Neuron (in vitro differentiated cells): Measurements from ENCODE around the gene RAD51B.

Experiments
- H2AFZ ChIP-seq: one replicate; pipeline ENCODE4 v1.6.1; 2013; ENCODE audit warnings: low read depth, mild to moderate bottlenecking, inconsistent platforms, low read length, moderate library complexity
- H3K27me3 ChIP-seq: one replicate; pipeline ENCODE4 v1.6.1; 2013; ENCODE audit warnings: low read length; ENCODE audit not compliant: insufficient read depth
- H3K36me3 ChIP-seq: one replicate; pipeline ENCODE4 v1.6.1; 2013; ENCODE audit warnings: low read length; ENCODE audit not compliant: insufficient read depth
- H3K4me1 ChIP-seq: one replicate; pipeline ENCODE4 v1.6.1; 2013; ENCODE audit warnings: low read length; ENCODE audit not compliant: insufficient read depth
- H3K4me3 ChIP-seq: 2 replicates; pipeline ENCODE4 v1.5.1; 2013; ENCODE audit warnings: mild to moderate bottlenecking, low read length, moderate library complexity
- H3K9me3 ChIP-seq: one replicate; pipeline ENCODE4 v1.6.1; 2013; ENCODE audit warnings: low read length

Gene RAD51B

GRCh38 chr14:68677901-68678300 lies 858.3 kb downstream of the RAD51B start:
- Histone ChIP-seq H3K9me3 (peaks cover 3% of the 10 kb centered on the region), H3K4me3 (no peak overlapping the region), H3K4me1 (peaks cover 7% of the 10 kb centered on the region), H2AFZ (no peak overlapping the region), H3K27me3 (no peaks in the 10 kb centered on the region), H3K36me3 (no peaks in the 10 kb centered on the region)

GRCh38 chr14:68678471-68678870 lies 858.9 kb downstream of the RAD51B start:
- Histone ChIP-seq H3K36me3 (no peaks in the 10 kb centered on the region), H3K27me3 (no peaks in the 10 kb centered on the region), H3K4me1 (peaks cover 12% of the 10 kb centered on the region), H2AFZ (no peak overlapping the region), H3K9me3 (peaks cover 3% of the 10 kb centered on the region), H3K4me3 (no peak overlapping the region)

- Histone ChIP-seq H2AFZ (no peak overlapping the region), H3K4me3 (no peak overlapping the region), H3K27me3 (no peaks in the 10 kb centered on the region), H3K9me3 (peaks cover 3% of the 10 kb centered on the region), H3K4me1 (peaks cover 14% of the 10 kb centered on the region), H3K36me3 (no peaks in the 10 kb centered on the region)
Measured at GRCh38 chr14:68679301-68679700, 859.7 kb downstream of the RAD51B start.

- H3K4me3 ChIP-seq = no peak overlapping the region
- H3K27me3 ChIP-seq = no peaks in the 10 kb centered on the region
- H3K4me1 ChIP-seq = peaks cover 20% of the 10 kb centered on the region
- H2AFZ ChIP-seq = no peak overlapping the region
- H3K9me3 ChIP-seq = peaks cover 3% of the 10 kb centered on the region
- no peaks in the 10 kb centered on the region for H3K36me3 ChIP-seq
Measured at GRCh38 chr14:68679746-68680467, 860.3 kb downstream of the RAD51B start.

GRCh38 chr14:68680541-68681051 lies 861.0 kb downstream of the RAD51B start:
- H3K4me3 ChIP-seq = no peak overlapping the region
- peaks cover 27% of the 10 kb centered on the region for H3K4me1 ChIP-seq

GRCh38 chr14:68681256-68682011 lies 861.9 kb downstream of the RAD51B start:
- H3K4me3 ChIP-seq = no peak overlapping the region
- no peak overlapping the region for H2AFZ ChIP-seq
- peaks cover 3% of the 10 kb centered on the region for H3K9me3 ChIP-seq
- peaks cover 27% of the 10 kb centered on the region for H3K4me1 ChIP-seq
- no peaks in the 10 kb centered on the region for H3K27me3 ChIP-seq
- no peaks in the 10 kb centered on the region for H3K36me3 ChIP-seq

More at GRCh38 chr14:68680541-68681051, 861.0 kb downstream of the RAD51B start:
- Histone ChIP-seq H3K9me3 (peaks cover 3% of the 10 kb centered on the region), H2AFZ (no peak overlapping the region), H3K27me3 (no peaks in the 10 kb centered on the region), H3K36me3 (no peaks in the 10 kb centered on the region)

- H2AFZ ChIP-seq = no peak overlapping the region
- no peaks in the 10 kb centered on the region for H3K27me3 ChIP-seq
- no peak overlapping the region for H3K4me3 ChIP-seq
- H3K36me3 ChIP-seq = no peaks in the 10 kb centered on the region
- H3K9me3 ChIP-seq = peaks cover 5% of the 10 kb centered on the region
- peaks cover 27% of the 10 kb centered on the region for H3K4me1 ChIP-seq
Measured at GRCh38 chr14:68682166-68683103, 862.9 kb downstream of the RAD51B start.

GRCh38 chr14:68683326-68683725 lies 863.7 kb downstream of the RAD51B start:
- H3K4me3 ChIP-seq = no peak overlapping the region
- no peaks in the 10 kb centered on the region for H3K27me3 ChIP-seq
- H3K9me3 ChIP-seq = peaks cover 5% of the 10 kb centered on the region
- H3K4me1 ChIP-seq = peaks cover 29% of the 10 kb centered on the region
- no peaks in the 10 kb centered on the region for H3K36me3 ChIP-seq
- no peak overlapping the region for H2AFZ ChIP-seq

GRCh38 chr14:68684466-68685418 lies 865.2 kb downstream of the RAD51B start:
- Histone ChIP-seq H3K4me3 (no peak overlapping the region), H3K4me1 (peaks cover 44% of the 10 kb centered on the region), H3K9me3 (peaks cover 2% of the 10 kb centered on the region), H3K36me3 (no peaks in the 10 kb centered on the region), H2AFZ (no peak overlapping the region), H3K27me3 (no peaks in the 10 kb centered on the region)

GRCh38 chr14:68685419-68686204 lies 866.0 kb downstream of the RAD51B start:
- peaks cover 52% of the 10 kb centered on the region for H3K4me1 ChIP-seq

GRCh38 chr14:68686205-68686465 lies 866.6 kb downstream of the RAD51B start:
- Histone ChIP-seq H3K4me1 (peaks cover 56% of the 10 kb centered on the region), H3K4me3 (no peak overlapping the region)

More at GRCh38 chr14:68685419-68686204, 866.0 kb downstream of the RAD51B start:
- no peak overlapping the region for H3K4me3 ChIP-seq
- peaks cover 2% of the 10 kb centered on the region for H3K9me3 ChIP-seq
- no peaks in the 10 kb centered on the region for H3K27me3 ChIP-seq
- no peaks in the 10 kb centered on the region for H3K36me3 ChIP-seq
- H2AFZ ChIP-seq = no peak overlapping the region

More at GRCh38 chr14:68686205-68686465, 866.6 kb downstream of the RAD51B start:
- Histone ChIP-seq H3K27me3 (no peaks in the 10 kb centered on the region), H2AFZ (no peak overlapping the region), H3K9me3 (peaks cover 2% of the 10 kb centered on the region), H3K36me3 (no peaks in the 10 kb centered on the region)
